Chondrocyte (in vitro differentiated cells): ENCODE data around the gene RAI1. TPM values are rescaled to one million over a fixed set of nuclear protein-coding genes. Genes with fewer than 3 reads are reported as not detected.

Source experiments
- DNase-seq: peaks from one replicate; pipeline ENCODE4 v3.0.0; 2021; ENCODE audit warnings: mixed read lengths, low spot score
- H3K27ac Mint-ChIP-seq: one replicate; pipeline ENCODE4 v1.8.0; 2021; ENCODE audit warnings: mild to moderate bottlenecking, moderate library complexity, mixed read lengths; ENCODE audit not compliant: unreplicated experiment
- H3K27me3 Mint-ChIP-seq: 2 replicates; pipeline ENCODE4 v1.8.0; 2021; ENCODE audit warnings: low read depth, mixed read lengths
- H3K36me3 Mint-ChIP-seq: 2 replicates; pipeline ENCODE4 v1.8.0; 2021; ENCODE audit warnings: low read depth, mixed read lengths
- H3K4me1 Mint-ChIP-seq: 2 replicates; pipeline ENCODE4 v1.8.0; 2021; ENCODE audit warnings: low read depth, mild to moderate bottlenecking, mixed read lengths
- H3K4me3 Mint-ChIP-seq: one replicate; pipeline ENCODE4 v1.8.0; 2021; ENCODE audit warnings: mild to moderate bottlenecking, moderate library complexity, mixed read lengths; ENCODE audit not compliant: unreplicated experiment
- H3K9me3 Mint-ChIP-seq: 2 replicates; pipeline ENCODE4 v1.8.0; 2021; ENCODE audit warnings: low read depth, mixed read lengths
- CTCF ChIP-seq: fragments of 200-600 bp; sonication (generic); IDR thresholded peaks from 2 replicates; pipeline ENCODE4 v1.5.0; 2021; ENCODE audit warnings: antibody characterized with exemption, mild to moderate bottlenecking, moderate library complexity
- total RNA-seq: library from RNA; stranded (reverse); gene quantifications from 3 replicates; pipeline ENCODE4 v1.2.1, GENCODE V29; 2021

Gene RAI1
- total RNA-seq, 1 donor from 2014 or later, result 28.7 TPM

- Mint-ChIP-seq H3K9me3 (no peaks in the 10 kb centered on the region), H3K4me3 (no peak overlapping the region), H3K4me1 (peaks cover 21% of the 10 kb centered on the region), H3K27ac (no peak overlapping the region), H3K27me3 (no peaks in the 10 kb centered on the region), H3K36me3 (peaks cover 15% of the 10 kb centered on the region)
- no peak for DNase-seq
- no peak for TF ChIP-seq CTCF
These were observed 166.5 kb downstream of the RAI1 start for GRCh38 chr17:17847726-17848125.

GRCh38 chr17:17848311-17849082, 167.2 kb downstream of the RAI1 start:
- H3K4me3 Mint-ChIP-seq, result no peak overlapping the region
- no peaks in the 10 kb centered on the region for H3K9me3 Mint-ChIP-seq
- no peak for TF ChIP-seq CTCF
- H3K4me1 Mint-ChIP-seq, result peaks cover 27% of the 10 kb centered on the region
- H3K27me3 Mint-ChIP-seq, result no peaks in the 10 kb centered on the region
- no peak overlapping the region for H3K27ac Mint-ChIP-seq
- DNase-seq, result no peak
- H3K36me3 Mint-ChIP-seq, result peaks cover 15% of the 10 kb centered on the region

GRCh38 chr17:17849147-17849820, 168.0 kb downstream of the RAI1 start:
- H3K27ac Mint-ChIP-seq, result peak overlapping the region; percentile 13
- H3K36me3 Mint-ChIP-seq, result peaks cover 15% of the 10 kb centered on the region
- H3K4me3 Mint-ChIP-seq, result no peak overlapping the region
- H3K9me3 Mint-ChIP-seq, result no peaks in the 10 kb centered on the region
- peaks cover 34% of the 10 kb centered on the region for H3K4me1 Mint-ChIP-seq
- H3K27me3 Mint-ChIP-seq, result no peaks in the 10 kb centered on the region
- no peak for DNase-seq
- no peak for TF ChIP-seq CTCF

GRCh38 chr17:17849845-17850373, 168.7 kb downstream of the RAI1 start:
- no peak overlapping the region for H3K4me3 Mint-ChIP-seq
- H3K36me3 Mint-ChIP-seq, result peaks cover 15% of the 10 kb centered on the region
- DNase-seq, result no peak
- peak overlapping the region; percentile 36 for H3K27ac Mint-ChIP-seq
- no peaks in the 10 kb centered on the region for H3K27me3 Mint-ChIP-seq
- peak; percentile 55 for TF ChIP-seq CTCF
- no peaks in the 10 kb centered on the region for H3K9me3 Mint-ChIP-seq
- H3K4me1 Mint-ChIP-seq, result peaks cover 38% of the 10 kb centered on the region
